HFFc6 (cell line): ENCODE results near the gene RBFOX1. TPM values are rescaled to one million over a fixed set of nuclear protein-coding genes. Genes with fewer than 3 reads are reported as not detected.

Experiments used
- DNase-seq: peaks from one replicate; pipeline ENCODE4 v3.0.0-alpha.2; 2018
- H3K27ac Mint-ChIP-seq: 2 replicates; pipeline ENCODE4 v1.8.0; 2020; ENCODE audit warnings: mild to moderate bottlenecking, mixed read lengths
- H3K27me3 Mint-ChIP-seq: 2 replicates; pipeline ENCODE4 v1.8.0; 2021; ENCODE audit warnings: mild to moderate bottlenecking, moderate library complexity, mixed read lengths; ENCODE audit not compliant: insufficient read depth
- H3K36me3 Mint-ChIP-seq: 2 replicates; pipeline ENCODE4 v1.8.0; 2021; ENCODE audit warnings: low read depth, mixed read lengths
- H3K4me1 Mint-ChIP-seq: 2 replicates; pipeline ENCODE4 v1.8.0; 2020; ENCODE audit warnings: low read depth, mixed read lengths
- H3K4me3 Mint-ChIP-seq: 2 replicates; pipeline ENCODE4 v1.8.0; 2020; ENCODE audit warnings: mild to moderate bottlenecking, moderate library complexity, mixed read lengths
- H3K9me3 Mint-ChIP-seq: 2 replicates; pipeline ENCODE4 v1.8.0; 2020; ENCODE audit warnings: mild to moderate bottlenecking, mixed read lengths
- total RNA-seq, 6 experiments: library from RNA; stranded (reverse); fragmentation: NEBNext Ultra II Directional; extraction: Animal tissue kit (Norgen Biotek cat#: 25700); gene quantifications; 2 replicates in 1 of 6; 3 replicates in 5 of 6; pipeline ENCODE4 v1.2.3, GENCODE V29; 2021
- TF ChIP-seq, protein P1 (sequence below): fragments of 200-600 bp; sonication (generic); IDR thresholded peaks from 2 replicates; pipeline ENCODE4 v1.5.0; 2021; ENCODE audit warnings: antibody characterized with exemption, mild to moderate bottlenecking

The RBFOX1 gene
- total RNA-seq, 6 experiments from 2014 or later, result not detected

DNA sequence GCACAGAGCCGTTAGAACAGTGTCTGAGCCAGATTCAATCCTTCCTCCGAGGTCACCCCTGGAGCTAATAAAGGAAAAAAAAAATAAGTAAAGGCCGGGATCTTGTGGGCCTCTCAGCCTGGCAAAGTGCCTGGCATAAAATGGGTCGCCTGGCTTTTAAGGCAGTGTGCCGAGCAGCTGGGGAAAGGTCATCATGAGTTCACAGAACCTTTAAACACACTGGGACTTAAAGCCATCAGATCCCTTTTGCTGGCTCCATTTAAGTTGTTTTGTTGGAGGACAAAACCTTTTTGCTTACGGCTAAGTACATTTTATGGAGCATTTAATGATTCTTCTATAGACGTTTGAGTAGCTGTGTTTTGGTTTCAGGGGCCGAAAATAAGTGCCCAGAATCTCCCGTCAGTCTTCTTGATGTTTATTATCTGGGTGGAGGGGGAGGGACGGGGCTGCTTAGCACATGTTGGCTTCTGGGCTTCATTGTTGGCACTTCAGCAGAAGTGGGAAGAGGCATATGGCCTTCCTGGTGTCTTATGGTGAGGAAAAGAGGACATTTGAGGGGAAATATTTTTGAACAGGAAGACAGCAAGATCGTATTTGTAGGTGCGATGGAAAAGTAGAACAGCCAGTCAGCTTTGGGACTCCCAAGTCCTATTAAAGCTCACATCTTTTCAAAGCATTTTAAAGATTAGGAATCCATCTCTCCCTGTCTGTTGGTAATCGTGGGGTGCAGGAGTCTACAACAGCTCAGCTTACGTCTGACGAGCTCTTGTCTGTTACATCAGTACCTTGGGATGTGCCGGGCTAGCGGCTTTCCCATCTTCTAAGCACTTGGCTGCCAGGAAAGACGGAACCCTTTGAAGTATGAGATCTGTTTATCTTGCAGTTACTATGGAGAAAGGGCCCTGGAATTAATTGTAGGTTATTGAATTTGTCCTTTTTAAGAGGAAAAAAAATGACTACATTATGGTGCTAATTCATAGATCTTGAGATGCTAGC lies 31.1 kb downstream of the RBFOX1 start:
- H3K27me3 Mint-ChIP-seq, result no peaks in the 10 kb centered on the region
- H3K36me3 Mint-ChIP-seq, result no peaks in the 10 kb centered on the region

DNA sequence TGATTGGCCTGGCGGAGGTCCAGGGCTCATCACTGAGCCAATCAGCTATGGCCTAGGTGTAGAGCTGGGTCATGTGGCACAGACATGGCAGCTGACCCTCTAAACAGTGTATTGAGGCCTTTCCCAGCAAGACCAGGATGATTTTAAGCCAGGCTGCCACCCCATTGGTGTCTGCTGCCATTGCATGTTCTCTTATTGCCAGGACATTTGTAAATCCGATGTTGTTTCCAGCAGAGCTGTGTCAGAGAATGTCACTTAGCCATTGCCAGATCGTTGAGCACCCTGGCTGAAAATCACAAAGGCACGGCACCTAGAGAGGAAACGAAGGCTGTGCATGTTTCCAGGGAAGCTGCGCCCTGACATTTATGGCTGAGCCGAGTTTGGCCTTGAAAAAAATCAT lies 33.4 kb downstream of the RBFOX1 start:
- H3K27ac Mint-ChIP-seq, result no peak overlapping the region
- no peaks in the 10 kb centered on the region for H3K36me3 Mint-ChIP-seq
- peaks cover 32% of the 10 kb centered on the region for H3K9me3 Mint-ChIP-seq
- no peak for DNase-seq
- H3K4me3 Mint-ChIP-seq, result no peak overlapping the region
- TF ChIP-seq, protein P1, sequence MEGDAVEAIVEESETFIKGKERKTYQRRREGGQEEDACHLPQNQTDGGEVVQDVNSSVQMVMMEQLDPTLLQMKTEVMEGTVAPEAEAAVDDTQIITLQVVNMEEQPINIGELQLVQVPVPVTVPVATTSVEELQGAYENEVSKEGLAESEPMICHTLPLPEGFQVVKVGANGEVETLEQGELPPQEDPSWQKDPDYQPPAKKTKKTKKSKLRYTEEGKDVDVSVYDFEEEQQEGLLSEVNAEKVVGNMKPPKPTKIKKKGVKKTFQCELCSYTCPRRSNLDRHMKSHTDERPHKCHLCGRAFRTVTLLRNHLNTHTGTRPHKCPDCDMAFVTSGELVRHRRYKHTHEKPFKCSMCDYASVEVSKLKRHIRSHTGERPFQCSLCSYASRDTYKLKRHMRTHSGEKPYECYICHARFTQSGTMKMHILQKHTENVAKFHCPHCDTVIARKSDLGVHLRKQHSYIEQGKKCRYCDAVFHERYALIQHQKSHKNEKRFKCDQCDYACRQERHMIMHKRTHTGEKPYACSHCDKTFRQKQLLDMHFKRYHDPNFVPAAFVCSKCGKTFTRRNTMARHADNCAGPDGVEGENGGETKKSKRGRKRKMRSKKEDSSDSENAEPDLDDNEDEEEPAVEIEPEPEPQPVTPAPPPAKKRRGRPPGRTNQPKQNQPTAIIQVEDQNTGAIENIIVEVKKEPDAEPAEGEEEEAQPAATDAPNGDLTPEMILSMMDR, result no peak
- H3K4me1 Mint-ChIP-seq, result no peaks in the 10 kb centered on the region
- H3K27me3 Mint-ChIP-seq, result no peaks in the 10 kb centered on the region

More for the DNA sequence above, 31.1 kb downstream of the RBFOX1 start:
- no peaks in the 10 kb centered on the region for H3K4me1 Mint-ChIP-seq
- TF ChIP-seq, protein P1, result no peak
- no peak overlapping the region for H3K4me3 Mint-ChIP-seq
- H3K27ac Mint-ChIP-seq, result no peak overlapping the region
- H3K9me3 Mint-ChIP-seq, result peaks cover 28% of the 10 kb centered on the region
- DNase-seq, result no peak

DNA sequence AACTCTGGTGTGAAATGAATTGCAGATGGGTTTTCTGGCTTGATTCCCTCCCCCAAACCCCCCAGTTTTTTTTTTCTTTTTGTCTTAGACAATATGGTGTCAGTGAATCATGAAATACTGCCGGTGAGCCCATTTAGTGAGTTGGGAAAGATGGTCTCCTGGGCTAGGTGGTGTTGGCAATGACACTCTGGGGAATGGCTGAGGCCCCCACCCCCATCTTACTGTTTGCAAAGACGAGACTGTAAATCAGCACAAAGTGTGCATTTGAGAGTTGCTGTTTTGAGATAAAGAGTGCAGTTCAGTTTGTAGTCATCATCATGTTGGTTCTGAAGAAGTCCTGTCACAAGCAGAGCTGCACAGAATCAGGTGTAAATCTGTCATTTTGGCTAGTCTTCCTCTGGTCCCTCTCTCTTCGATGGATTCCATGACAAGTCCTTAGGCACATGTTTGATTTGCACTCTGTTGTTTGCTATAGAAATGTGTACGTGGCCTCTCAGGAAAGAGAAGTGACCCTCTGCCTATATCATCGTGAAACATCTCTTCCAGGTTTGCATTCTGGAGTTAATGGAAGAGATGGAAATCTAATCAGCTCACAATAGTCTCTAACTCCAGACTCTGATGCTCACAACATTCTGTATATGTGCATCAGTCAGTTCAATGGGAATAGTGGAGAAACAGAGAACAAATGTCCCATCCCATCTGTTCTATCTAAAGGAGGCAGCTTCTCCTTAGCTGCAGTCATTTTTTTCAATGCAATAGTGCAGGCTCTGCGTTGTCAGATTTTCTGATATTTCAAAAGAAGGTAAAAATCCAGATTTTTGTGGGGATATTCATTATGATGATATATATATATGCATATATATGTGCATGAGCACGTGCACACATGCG lies 34.6 kb downstream of the RBFOX1 start:
- DNase-seq, result no peak
- Mint-ChIP-seq H3K4me3 (no peak overlapping the region), H3K27ac (no peak overlapping the region), H3K4me1 (no peaks in the 10 kb centered on the region), H3K27me3 (no peaks in the 10 kb centered on the region), H3K36me3 (no peaks in the 10 kb centered on the region), H3K9me3 (peaks cover 38% of the 10 kb centered on the region)
- TF ChIP-seq, protein P1, result no peak

DNA sequence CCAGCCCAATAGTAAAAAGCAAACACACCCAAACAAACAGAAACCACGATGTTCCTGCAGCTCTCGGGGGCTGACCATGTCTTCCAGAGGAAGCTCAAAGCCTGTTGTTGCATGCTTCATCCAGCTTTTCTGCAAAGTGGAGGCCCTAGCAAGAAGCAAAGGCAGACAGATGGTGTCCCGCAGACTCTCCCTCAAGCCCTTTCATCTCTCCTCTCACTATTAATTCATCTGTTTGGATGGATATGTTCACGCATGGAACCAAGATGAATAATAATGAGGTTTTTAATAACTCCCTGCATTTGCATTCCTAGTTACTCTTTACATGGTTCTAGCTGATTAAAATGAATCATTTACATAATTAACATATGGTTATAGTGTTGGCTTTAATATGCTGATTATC lies 36.6 kb downstream of the RBFOX1 start:
- no peaks in the 10 kb centered on the region for H3K4me1 Mint-ChIP-seq
- peaks cover 54% of the 10 kb centered on the region for H3K9me3 Mint-ChIP-seq
- TF ChIP-seq, protein P1, result no peak
- no peaks in the 10 kb centered on the region for H3K36me3 Mint-ChIP-seq
- H3K27me3 Mint-ChIP-seq, result no peaks in the 10 kb centered on the region
- DNase-seq, result no peak
- H3K4me3 Mint-ChIP-seq, result no peak overlapping the region
- H3K27ac Mint-ChIP-seq, result no peak overlapping the region

DNA sequence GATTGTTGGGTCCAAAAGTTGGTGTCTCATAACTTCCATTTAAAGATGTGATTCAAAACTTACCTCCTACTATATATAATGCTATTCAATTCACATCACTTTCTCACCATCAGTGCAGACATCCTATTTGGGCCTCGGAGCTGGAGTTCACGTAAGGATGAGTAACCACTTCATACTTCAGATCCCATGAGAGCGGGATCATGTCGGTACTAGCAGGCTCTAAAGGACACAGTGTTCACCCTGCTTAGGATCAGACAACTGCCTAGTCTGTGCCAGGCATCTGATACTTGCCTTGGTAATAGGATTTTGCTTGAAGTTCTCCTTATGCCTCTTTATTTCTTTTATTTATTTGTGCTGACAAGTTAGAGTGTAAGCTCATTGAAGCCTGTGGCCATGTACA lies 39.5 kb downstream of the RBFOX1 start:
- H3K36me3 Mint-ChIP-seq, result no peaks in the 10 kb centered on the region
- DNase-seq, result no peak
- no peak overlapping the region for H3K27ac Mint-ChIP-seq
- TF ChIP-seq, protein P1, result no peak
- H3K27me3 Mint-ChIP-seq, result peaks cover under 1% of the 10 kb centered on the region; the same call in 1 of the 2 replicates
- H3K4me3 Mint-ChIP-seq, result no peak overlapping the region
- peaks cover 66% of the 10 kb centered on the region for H3K9me3 Mint-ChIP-seq
- H3K4me1 Mint-ChIP-seq, result no peaks in the 10 kb centered on the region
